WI38 (cell line): Measurements from ENCODE around the gene GFAP.

Experiments
- H3K4me3 ChIP-seq: 2 replicates; pipeline ENCODE4 v1.5.1; 2011; ENCODE audit warnings: low read depth, mild to moderate bottlenecking, control low read depth, low read length
- CTCF ChIP-seq: IDR thresholded peaks from 2 replicates; pipeline ENCODE4 v1.5.1; 2012; ENCODE audit warnings: low read depth, mild to moderate bottlenecking, control low read depth, low read length

The GFAP gene

DNA sequence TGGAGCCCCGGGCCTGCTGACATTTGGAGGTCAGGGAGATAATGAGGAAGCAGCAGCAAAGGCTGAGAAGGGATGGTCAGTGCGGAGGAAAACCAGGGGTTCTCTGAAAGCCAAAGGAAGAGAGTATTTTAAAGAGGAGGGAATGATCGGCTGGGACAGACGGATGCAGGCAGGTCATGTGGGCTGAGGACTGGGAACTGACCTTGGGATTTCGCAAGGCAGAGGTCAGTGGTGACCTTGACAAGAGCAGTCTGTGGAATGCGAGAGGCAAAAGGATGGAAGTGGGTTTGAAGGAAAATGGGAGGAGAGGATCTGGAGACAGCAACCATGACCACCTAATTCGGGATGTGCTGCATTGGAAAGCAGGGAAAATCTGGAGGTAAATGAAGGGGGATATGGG, 26.3 kb downstream of the GFAP start:
- H3K4me3 ChIP-seq = no peak overlapping the region
- TF ChIP-seq CTCF = no peak

DNA sequence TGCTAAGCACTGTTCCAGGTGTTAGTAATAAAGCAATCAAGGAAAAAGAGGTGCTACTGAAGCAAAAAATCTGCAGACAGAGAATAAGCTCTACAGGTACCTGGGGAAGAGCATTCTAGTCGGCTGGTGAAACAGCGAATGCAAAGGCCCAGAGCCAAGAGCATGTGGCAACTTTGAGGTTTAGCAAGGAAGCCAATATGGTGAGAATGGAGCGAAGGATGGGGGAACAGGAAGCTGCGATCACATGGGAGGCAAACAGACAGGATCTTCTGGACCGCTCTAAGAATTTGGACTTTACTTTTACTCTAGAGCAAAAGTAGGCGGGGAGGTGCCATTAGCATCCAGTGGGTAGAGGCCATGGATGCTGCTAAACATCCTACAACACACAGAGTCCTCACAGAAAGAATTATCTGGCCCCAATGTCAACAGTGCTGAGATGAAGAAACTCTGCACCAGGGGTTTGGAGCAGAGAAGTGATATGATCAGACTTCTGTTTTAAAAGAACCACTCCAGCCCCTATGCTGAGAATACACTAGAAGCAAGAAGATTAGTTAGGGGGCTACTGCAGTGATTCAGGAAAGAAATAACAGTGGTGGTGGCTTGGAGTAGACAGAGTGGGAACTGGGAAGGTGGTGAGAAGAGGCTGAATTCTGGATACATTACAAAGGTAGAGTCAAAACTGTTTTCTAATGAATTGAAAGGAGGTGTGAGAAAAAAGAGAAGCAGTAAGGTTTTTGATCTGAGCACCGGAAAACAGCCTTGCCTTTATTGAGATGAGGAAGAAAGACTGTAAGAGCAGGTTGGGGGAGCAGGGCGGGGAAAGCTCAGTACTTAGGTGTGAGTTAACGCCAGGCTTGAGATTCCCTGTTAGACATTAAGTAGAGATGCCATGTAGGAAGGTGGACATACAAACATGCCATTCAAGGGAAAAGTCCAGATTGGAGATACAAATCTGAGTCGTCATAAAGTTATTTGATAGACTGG, 27.0 kb downstream of the GFAP start:
- H3K4me3 ChIP-seq = no peak overlapping the region
- no peak for TF ChIP-seq CTCF

DNA sequence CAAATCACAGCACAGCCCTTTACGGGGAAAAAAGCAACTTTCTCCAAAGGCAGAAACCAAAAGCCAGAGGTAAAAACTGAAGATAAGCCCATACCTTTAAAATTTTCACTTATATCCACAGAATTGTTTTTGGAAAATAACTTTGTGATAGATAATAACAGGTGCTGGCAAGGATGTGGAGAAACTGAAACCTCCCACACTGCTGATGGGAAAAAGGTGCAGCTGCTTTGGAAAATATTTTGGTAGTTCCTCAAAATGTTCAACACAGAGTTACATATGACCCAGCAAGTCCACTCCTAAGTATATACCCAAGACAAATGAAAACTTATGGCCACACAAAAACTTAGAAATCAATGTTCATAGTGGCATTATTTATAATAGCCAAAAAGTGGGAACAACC, 28.3 kb downstream of the GFAP start:
- no peak for TF ChIP-seq CTCF
- H3K4me3 ChIP-seq = no peak overlapping the region

GRCh38 chr17:44884941-44885340, 30.4 kb downstream of the GFAP start:
- H3K4me3 ChIP-seq = no peak overlapping the region
- TF ChIP-seq CTCF = no peak

GRCh38 chr17:44881145-44881544, 34.2 kb downstream of the GFAP start:
- no peak for TF ChIP-seq CTCF
- no peak overlapping the region for H3K4me3 ChIP-seq

DNA sequence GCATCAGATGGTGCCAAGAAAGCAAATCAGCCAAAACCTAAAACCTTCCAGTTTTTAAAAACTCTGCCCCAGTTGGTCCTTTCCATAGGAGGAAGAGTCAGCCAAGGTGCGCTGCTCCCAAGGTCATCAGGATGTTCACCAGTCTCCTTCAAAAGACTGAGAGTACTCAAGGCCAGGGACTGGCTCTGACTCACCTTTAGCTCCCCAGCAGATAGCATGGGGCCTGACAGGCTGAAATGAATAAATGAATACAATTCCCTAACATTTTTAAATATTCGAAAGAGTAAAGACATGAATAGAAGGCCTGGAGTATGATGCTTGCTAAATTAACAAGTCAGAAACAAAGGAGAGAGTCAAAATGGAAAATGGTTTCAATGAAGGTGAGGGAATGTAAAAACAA, 35.2 kb downstream of the GFAP start:
- no peak for TF ChIP-seq CTCF
- H3K4me3 ChIP-seq = no peak overlapping the region

DNA sequence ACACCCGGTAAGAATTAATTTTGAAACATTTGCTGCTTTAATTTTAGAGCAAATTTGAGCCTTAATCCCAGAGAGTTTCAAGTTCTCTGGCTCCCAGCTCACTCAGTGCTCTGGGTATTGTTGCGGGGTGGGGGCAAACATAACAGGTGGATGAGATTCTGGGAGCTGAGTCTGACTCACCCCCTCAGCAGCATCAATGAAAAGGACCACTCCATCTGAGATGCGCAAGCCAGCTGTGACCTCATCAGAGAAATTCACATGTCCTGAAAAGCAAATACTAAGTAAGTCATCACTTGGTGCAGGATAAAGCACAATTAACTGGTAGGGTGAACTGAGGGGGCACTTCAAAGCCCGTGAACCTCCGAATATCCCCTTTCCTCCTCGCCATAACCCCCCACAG, 35.9 kb downstream of the GFAP start:
- no peak overlapping the region for H3K4me3 ChIP-seq
- no peak for TF ChIP-seq CTCF
